Stimulated activated CD4-positive, alpha-beta T cell treated with anti-CD3 and anti-CD28 coated beads, Interleukin-2, amount 100 ng/mL, for 24 hours (primary cell): Measurements from ENCODE around the gene OR6A2.

ENCODE experiments used
- DNase-seq, 2 donors: peaks; one replicate each; pipeline ENCODE4 v3.0.0-alpha.2; 2020

Gene OR6A2

DNA sequence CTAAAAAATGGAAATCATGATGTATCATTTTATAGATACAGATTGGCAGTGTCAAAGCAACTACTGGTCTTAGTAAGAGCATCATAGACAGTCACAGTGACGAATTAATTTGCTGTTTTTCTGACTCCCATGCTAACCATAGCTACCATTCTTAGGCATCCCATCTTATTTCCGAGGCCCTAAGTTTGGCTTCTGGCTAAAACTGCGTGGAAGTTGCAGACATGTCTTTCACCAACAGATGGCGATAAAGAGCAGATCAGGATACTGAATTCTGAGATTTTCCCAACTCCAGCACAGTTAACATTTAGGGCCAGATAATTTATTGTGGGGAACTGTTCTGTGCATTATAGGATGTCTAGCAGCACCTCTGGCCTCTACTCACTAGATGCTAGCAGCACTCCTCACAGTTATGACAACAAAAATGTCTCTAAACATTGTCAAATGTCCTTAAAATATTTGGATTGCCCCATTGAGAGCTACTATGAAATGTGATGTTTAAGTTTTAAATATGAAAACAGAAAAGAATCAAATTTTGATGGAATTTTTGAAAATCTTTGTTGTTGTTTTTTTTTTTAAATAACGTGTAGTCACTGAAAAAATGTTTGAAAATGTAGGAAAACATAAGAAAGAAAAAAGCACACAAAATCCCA, 44.1 kb downstream of the OR6A2 start:
- DNase-seq = peak; percentile 41 to 52

DNA sequence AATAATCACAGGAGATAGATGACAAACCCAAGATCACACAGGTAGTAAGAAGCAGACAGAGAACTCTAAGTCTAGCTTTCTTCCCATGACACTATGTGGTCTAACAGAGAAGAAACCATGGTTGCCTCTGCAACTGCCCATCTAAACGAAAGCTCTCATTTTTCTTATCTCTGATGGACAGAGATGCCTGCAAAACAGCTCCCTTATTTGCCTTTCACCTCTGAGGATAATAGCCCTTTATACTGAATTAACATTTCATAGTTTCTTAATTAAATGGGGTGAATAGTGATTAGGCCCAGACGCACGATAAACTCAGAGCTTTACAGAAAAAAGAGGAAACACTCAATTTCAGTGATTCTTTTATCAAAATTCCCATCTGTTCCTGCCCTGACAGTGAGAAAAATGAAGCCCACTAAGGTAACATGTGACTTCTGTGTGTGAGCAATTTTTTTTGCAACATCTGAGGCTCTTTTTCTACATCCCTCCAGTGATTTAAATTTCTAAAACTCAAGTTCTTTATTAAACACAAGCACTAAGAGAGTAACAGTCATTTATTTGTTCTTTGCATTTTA, 52.3 kb downstream of the OR6A2 start:
- DNase-seq = no peak

DNA sequence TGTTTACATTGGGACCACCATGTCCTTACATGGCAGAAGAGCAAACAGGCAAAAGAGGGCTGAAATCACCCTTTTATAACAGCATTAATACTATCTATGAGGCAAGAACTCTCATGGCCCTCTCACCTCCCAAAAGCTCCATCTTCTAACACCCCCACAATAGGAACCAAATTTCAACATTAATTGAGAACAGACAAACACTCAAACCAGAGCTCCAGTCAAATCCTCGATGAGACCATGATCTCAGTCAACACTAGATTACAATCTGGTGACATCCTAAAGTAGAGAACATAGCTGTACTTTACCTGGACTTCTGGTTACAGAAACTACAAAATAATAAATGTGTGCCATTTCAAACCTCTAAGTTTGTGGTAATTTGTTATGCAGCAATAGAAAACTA, 52.9 kb downstream of the OR6A2 start:
- no peak for DNase-seq

DNA sequence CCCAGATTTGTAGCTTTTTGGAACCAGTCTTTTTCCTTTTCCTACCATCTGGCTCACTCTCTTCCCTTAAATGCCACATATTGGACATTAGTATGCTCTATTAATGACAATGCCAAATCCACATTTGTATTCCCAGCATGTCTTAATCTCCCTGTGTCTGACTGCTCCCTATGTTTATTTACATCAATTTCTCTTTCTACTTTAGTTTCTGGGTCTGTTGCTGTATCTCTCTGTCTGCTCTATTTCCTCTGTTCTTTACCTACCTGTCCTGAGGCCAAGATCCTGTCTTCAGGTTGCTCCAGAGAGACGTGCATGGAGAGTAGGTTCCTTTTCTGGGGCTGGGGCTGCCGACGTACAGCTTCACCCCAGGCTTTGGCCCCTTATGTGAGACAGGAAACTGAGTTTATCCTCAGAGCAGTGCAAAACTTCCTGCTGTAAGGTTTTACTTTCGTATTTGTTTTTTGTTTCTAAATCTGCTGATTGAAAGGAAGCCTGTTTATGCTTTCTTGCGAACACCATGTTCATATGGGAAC, 53.3 kb downstream of the OR6A2 start:
- DNase-seq = peak; percentile 33 to 36

DNA sequence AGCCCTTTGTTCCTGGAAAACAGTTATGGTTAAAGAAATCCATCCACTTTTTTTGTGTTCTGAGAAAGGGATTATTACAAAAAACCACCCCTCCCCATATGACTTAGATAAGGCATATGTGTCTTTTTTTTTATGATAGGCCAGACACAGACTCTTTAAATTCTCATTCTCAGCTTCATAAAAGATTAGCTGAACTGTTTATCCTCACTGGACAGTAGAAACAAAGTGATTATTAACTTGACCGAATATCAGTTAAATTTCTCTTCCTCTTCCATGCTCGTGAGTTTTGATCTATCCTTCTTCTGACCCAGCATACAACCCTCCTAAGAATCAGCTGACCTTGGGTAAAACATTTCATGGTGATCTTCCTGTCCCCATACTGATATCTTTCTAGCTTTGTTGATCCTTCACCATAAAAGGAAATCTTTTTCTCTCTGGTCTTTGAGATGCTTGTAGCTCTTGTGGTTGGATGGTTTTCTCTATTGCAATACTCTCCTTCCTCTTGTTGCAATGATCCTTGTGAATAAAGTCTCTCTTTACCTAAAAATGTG, 53.9 kb downstream of the OR6A2 start:
- DNase-seq = no peak

DNA sequence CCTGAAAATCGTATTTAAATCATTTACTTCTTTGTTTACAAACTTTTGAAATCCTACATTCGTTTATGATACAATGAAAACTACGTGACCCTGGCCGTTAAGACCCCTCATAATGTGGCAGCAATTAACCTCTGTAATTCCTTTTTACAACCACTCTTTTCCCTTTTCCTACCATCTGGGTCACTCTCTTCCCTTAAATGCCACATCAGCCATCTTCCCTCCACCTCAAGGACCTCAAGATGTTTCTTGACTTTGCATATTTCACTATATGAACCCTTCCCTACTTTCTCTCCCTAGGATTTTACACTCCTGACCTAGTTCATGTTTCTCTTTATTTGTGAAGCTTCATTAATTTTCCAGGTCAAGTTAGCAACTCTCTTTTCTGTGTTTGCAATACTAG, 54.5 kb downstream of the OR6A2 start:
- no peak for DNase-seq

DNA sequence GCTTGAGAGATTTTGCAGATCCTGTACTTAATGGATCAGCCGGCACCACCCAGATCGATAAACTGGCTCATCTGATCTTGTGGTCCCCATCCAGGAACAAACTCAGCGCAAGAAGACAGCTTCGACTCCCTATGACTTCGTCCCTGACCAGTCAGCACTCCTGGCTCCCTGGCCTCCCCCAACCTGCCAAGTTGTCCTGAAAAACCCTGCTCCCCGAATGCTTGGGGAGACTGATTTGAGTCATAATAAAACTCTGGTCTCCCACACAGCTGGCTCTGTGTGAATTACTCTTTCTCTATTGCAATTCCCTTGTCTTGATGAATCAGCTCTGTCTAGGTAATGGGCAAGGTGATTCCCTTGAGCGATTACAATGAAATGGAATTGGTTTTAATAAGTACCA, 57.2 kb downstream of the OR6A2 start:
- peak; percentile 27 to 49 for DNase-seq
